SK-N-SH (cell line): ENCODE measurements around the gene PSME1.

Experiments used
- CTCF ChIP-seq: fragments of 200-600 bp; sonication (generic); IDR thresholded peaks from 2 replicates; pipeline ENCODE4 v1.6.1; 2017; ENCODE audit warnings: antibody characterized with exemption, mild to moderate bottlenecking, moderate library complexity
- GABPA ChIP-seq: IDR thresholded peaks from 2 replicates; pipeline ENCODE4 v1.4.0; 2012; ENCODE audit warnings: low read depth, mild to moderate bottlenecking
- GATA2 ChIP-seq: sonication (generic); formaldehyde crosslinking; IDR thresholded peaks from 2 replicates; pipeline ENCODE4 v1.5.0; 2020; ENCODE audit warnings: mild to moderate bottlenecking, missing genetic modification reagents
- JUND ChIP-seq: IDR thresholded peaks from 2 replicates; pipeline ENCODE4 v1.4.0; 2012
- MEF2A ChIP-seq: IDR thresholded peaks from 2 replicates; pipeline ENCODE4 v1.4.0; 2012; ENCODE audit warnings: low read depth, borderline replicate concordance
- PBX3 ChIP-seq: IDR thresholded peaks from 2 replicates; pipeline ENCODE4; 2012
- POLR2AphosphoS5 ChIP-seq: IDR thresholded peaks from 2 replicates; pipeline ENCODE4 v1.6.1; 2012; ENCODE audit warnings: low read depth, low read length
- RAD21 ChIP-seq: IDR thresholded peaks from 2 replicates; pipeline ENCODE4 v1.6.1; 2012; ENCODE audit warnings: mild to moderate bottlenecking, low read length
- SIN3A ChIP-seq: IDR thresholded peaks from 2 replicates; pipeline ENCODE4 v1.6.1; 2012; ENCODE audit warnings: low read depth, mild to moderate bottlenecking, low read length, moderate library complexity, borderline replicate concordance
- SMC3 ChIP-seq: IDR thresholded peaks from 2 replicates; pipeline ENCODE4 v1.6.1; 2012; ENCODE audit warnings: low read depth, low read length, improper control_type of control experiment
- USF2 ChIP-seq: fragments of 150-350 bp; IDR thresholded peaks from 2 replicates; pipeline ENCODE4 v1.6.1; 2017; ENCODE audit warnings: antibody characterized with exemption, low read length, low read depth, borderline replicate concordance

- TF ChIP-seq JUND, result no peak
- TF ChIP-seq USF2, result no peak
- no peak for TF ChIP-seq PBX3
- no peak for TF ChIP-seq SIN3A
- TF ChIP-seq POLR2AphosphoS5, result no peak
- TF ChIP-seq SMC3, result no peak
- no peak for TF ChIP-seq CTCF
- TF ChIP-seq GABPA, result no peak
- TF ChIP-seq GATA2 (CRISPR knock-in tag), result no peak
- TF ChIP-seq RAD21, result no peak
- TF ChIP-seq MEF2A, result no peak
Observed at GRCh38 chr14:24157331-24157730, 21.3 kb downstream of the PSME1 start.
